ENCODE data around the gene MED20.

DNA sequence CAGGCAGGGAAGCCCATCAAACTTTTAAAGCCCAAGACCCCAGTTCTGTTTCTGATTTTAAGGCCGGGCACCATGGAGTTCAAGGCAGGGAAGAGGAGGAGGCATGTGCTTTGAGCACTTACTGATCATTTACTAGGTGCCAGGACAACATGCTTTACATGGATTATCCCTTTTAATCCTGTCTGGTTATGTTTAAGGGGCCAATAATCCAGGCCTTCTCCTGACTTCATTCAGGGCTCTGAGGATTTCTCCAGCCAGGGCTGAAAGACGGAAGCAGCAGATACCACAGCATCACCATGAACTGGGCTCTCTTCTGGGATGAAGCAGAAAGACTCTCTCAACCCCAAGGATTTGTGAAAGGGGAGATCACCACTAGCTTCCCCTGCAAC is 16.5 kb upstream of the MED20 start:
- no peak for TF ChIP-seq EZH2 (IDR thresholded peaks at IDR 0.05; ENCODE audit: borderline replicate concordance, low read depth, low read length, severe bottlenecking)
- TF ChIP-seq, protein P1, sequence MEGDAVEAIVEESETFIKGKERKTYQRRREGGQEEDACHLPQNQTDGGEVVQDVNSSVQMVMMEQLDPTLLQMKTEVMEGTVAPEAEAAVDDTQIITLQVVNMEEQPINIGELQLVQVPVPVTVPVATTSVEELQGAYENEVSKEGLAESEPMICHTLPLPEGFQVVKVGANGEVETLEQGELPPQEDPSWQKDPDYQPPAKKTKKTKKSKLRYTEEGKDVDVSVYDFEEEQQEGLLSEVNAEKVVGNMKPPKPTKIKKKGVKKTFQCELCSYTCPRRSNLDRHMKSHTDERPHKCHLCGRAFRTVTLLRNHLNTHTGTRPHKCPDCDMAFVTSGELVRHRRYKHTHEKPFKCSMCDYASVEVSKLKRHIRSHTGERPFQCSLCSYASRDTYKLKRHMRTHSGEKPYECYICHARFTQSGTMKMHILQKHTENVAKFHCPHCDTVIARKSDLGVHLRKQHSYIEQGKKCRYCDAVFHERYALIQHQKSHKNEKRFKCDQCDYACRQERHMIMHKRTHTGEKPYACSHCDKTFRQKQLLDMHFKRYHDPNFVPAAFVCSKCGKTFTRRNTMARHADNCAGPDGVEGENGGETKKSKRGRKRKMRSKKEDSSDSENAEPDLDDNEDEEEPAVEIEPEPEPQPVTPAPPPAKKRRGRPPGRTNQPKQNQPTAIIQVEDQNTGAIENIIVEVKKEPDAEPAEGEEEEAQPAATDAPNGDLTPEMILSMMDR (IDR thresholded peaks at IDR 0.05; ENCODE audit: extremely low read depth in 1 of 2, insufficient read depth in 1 of 2, low read depth in 1 of 2, low read length in 2 of 2): no peak
- TF ChIP-seq MYC (IDR thresholded peaks at IDR 0.05; ENCODE audit: low read depth, low read length): no peak
- TF ChIP-seq POLR2A (IDR thresholded peaks at IDR 0.05; ENCODE audit: low read depth, low read length): no peak

All from endothelial cell of umbilical vein (primary cell).